ENCODE results near the gene ATP11B. TPM values are rescaled to one million over a fixed set of nuclear protein-coding genes. Genes with fewer than 3 reads are reported as not detected.

ATP11B gene
- total and polyA plus RNA-seq, 9 of the 15 experiments (the other 6 are each of a cell fraction or from before 2014, with no cell fraction given): 11.9 to 68.7 (median 41.8) TPM

DNA sequence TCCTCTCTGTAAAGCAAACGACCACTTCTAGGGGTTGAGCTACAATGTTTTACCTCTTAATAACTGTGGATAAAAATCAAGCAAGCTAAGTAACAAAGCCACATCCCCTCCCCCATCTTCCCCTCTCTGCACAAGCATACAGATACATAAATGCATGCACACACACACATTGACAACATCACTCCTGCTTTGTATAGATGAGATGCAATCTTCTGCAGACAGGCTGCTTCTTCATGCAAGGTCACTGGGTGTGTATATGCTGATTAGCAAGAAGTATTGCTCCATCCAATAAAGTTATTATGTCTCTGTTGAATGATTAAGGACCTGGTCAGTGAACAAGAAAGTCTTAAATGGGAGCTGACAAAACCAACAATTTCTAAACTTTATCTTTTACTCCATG, 8.8 kb upstream of the ATP11B start (continued):
- TF ChIP-seq PHTF2 (CRISPR knock-in tag; IDR thresholded peaks at IDR 0.05): no peak
- TF ChIP-seq ZNF561 (CRISPR knock-in tag; conservative IDR thresholded peaks at IDR 0.05): no peak
- TF ChIP-seq MYNN (IDR thresholded peaks at IDR 0.05): 0 out of 2 replicates have a peak, but pooled peaks have one; percentile 54
- TF ChIP-seq MYNN (CRISPR knock-in tag; IDR thresholded peaks at IDR 0.05): no peak
- TF ChIP-seq, protein P1, sequence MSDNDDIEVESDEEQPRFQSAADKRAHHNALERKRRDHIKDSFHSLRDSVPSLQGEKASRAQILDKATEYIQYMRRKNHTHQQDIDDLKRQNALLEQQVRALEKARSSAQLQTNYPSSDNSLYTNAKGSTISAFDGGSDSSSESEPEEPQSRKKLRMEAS (CRISPR knock-in tag; IDR thresholded peaks at IDR 0.05): no peak
- TF ChIP-seq ZBTB17 (CRISPR knock-in tag; IDR thresholded peaks at IDR 0.05): no peak
- TF ChIP-seq SMAD4 (CRISPR knock-in tag; conservative IDR thresholded peaks at IDR 0.05): peak; percentile 96
- peak; percentile 95 for TF ChIP-seq ARID1B (IDR thresholded peaks at IDR 0.05)
- no peak for TF ChIP-seq ZNF165 (CRISPR knock-in tag; IDR thresholded peaks at IDR 0.05; ENCODE audit: borderline replicate concordance)
- no peak for TF ChIP-seq ZNF143 (CRISPR knock-in tag; IDR thresholded peaks at IDR 0.05)
- TF ChIP-seq, protein P2, sequence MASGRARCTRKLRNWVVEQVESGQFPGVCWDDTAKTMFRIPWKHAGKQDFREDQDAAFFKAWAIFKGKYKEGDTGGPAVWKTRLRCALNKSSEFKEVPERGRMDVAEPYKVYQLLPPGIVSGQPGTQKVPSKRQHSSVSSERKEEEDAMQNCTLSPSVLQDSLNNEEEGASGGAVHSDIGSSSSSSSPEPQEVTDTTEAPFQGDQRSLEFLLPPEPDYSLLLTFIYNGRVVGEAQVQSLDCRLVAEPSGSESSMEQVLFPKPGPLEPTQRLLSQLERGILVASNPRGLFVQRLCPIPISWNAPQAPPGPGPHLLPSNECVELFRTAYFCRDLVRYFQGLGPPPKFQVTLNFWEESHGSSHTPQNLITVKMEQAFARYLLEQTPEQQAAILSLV (tag; IDR thresholded peaks at IDR 0.05): no peak
- TF ChIP-seq, protein P3, sequence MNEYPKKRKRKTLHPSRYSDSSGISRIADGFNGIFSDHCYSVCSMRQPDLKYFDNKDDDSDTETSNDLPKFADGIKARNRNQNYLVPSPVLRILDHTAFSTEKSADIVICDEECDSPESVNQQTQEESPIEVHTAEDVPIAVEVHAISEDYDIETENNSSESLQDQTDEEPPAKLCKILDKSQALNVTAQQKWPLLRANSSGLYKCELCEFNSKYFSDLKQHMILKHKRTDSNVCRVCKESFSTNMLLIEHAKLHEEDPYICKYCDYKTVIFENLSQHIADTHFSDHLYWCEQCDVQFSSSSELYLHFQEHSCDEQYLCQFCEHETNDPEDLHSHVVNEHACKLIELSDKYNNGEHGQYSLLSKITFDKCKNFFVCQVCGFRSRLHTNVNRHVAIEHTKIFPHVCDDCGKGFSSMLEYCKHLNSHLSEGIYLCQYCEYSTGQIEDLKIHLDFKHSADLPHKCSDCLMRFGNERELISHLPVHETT (CRISPR knock-in tag; conservative IDR thresholded peaks at IDR 0.05 in 1 of 2, IDR thresholded peaks at IDR 0.05 in 1 of 2): no peak
- no peak; the same call in 1 of the 2 replicates for TF ChIP-seq CREB1 (IDR thresholded peaks at IDR 0.05)
- TF ChIP-seq CREB1 (CRISPR knock-in tag; IDR thresholded peaks at IDR 0.05): no peak
- TF ChIP-seq, protein P4, sequence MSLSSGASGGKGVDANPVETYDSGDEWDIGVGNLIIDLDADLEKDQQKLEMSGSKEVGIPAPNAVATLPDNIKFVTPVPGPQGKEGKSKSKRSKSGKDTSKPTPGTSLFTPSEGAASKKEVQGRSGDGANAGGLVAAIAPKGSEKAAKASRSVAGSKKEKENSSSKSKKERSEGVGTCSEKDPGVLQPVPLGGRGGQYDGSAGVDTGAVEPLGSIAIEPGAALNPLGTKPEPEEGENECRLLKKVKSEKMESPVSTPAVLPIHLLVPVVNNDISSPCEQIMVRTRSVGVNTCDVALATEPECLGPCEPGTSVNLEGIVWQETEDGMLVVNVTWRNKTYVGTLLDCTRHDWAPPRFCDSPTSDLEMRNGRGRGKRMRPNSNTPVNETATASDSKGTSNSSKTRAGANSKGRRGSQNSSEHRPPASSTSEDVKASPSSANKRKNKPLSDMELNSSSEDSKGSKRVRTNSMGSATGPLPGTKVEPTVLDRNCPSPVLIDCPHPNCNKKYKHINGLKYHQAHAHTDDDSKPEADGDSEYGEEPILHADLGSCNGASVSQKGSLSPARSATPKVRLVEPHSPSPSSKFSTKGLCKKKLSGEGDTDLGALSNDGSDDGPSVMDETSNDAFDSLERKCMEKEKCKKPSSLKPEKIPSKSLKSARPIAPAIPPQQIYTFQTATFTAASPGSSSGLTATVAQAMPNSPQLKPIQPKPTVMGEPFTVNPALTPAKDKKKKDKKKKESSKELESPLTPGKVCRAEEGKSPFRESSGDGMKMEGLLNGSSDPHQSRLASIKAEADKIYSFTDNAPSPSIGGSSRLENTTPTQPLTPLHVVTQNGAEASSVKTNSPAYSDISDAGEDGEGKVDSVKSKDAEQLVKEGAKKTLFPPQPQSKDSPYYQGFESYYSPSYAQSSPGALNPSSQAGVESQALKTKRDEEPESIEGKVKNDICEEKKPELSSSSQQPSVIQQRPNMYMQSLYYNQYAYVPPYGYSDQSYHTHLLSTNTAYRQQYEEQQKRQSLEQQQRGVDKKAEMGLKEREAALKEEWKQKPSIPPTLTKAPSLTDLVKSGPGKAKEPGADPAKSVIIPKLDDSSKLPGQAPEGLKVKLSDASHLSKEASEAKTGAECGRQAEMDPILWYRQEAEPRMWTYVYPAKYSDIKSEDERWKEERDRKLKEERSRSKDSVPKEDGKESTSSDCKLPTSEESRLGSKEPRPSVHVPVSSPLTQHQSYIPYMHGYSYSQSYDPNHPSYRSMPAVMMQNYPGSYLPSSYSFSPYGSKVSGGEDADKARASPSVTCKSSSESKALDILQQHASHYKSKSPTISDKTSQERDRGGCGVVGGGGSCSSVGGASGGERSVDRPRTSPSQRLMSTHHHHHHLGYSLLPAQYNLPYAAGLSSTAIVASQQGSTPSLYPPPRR (CRISPR knock-in tag; IDR thresholded peaks at IDR 0.05; ENCODE audit: borderline replicate concordance): peak; percentile 38; the same call in 1 of the 2 replicates
- no peak for TF ChIP-seq HEY1 (CRISPR knock-in tag; IDR thresholded peaks at IDR 0.05; ENCODE audit: borderline replicate concordance)
- TF ChIP-seq ZNF583 (CRISPR knock-in tag; IDR thresholded peaks at IDR 0.05): 0 out of 2 replicates have a peak, but pooled peaks have one; percentile 33
- peak; percentile 80 for TF ChIP-seq ZNF316 (IDR thresholded peaks at IDR 0.05)
- peak; percentile 62 for TF ChIP-seq CREM (IDR thresholded peaks at IDR 0.05; ENCODE audit: low read depth)
- peak; percentile 65; the same call in 1 of the 2 replicates for TF ChIP-seq ESRRA (IDR thresholded peaks at IDR 0.05; ENCODE audit: borderline replicate concordance, low read depth)
- TF ChIP-seq SRSF3 (IDR thresholded peaks at IDR 0.05; ENCODE audit: insufficient read depth, low read length): no peak
- TF ChIP-seq TEAD2 (tag; IDR thresholded peaks at IDR 0.05): no peak
